ENCODE measurements around the gene DNAJB11.
"Not testable (repeated sequence)": the region's sequence is repeated elsewhere in the genome, so short reads cannot be mapped to it uniquely, and the experiment has no call there.

The DNAJB11 gene

DNA sequence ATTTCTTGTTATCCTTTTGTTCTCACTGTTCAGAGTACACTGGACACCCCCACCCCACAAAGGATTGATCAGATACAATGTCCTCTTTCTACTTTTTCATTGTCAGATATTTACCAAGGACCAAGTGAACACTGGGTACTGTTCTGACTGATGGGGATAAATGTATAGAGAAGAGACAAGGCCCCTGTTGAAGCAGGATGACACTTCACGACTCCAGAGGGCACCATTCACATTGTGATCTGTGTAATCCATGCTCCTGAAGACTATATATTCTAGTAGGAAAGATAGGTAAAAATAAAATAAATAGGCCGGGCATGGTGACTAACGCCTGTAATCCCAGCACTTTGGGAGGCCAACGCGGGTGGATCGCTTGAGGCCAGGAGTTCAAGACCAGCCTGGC lies 19.1 kb upstream of the DNAJB11 start:
- DNase-seq (ENCODE audit: low read depth in 3 of 3, low spot score in 1 of 3), result no peak

DNA sequence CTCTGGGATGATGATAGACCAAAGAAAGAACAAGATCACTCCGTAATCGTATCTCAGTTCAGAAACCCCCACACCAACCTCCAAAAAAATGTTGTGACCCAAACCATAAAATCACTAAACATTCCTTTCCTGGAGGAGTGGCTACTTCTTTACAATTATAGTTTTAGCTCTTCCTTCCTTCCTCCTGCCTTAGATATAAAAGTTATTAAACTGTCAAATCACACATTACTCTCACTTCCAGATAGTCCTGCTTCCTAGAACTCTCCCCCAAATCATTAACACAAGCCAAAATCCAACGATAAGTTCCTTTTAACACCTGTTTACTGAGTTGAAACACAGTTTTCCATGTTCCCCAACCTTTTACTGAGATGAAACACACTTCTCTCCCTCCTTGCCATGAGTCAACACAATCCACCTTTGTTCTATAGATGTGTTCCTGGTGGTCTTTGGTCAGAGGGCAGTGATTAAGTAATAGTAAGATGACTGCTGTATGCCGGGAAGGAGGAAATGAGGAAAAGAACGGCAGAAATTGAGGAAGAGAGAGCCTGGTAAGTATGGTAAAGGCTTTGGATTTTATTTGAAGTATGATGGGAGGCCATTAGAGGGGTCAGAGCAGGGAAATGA lies 18.0 kb upstream of the DNAJB11 start:
- DNase-seq (ENCODE audit: low read depth in 3 of 3, low spot score in 1 of 3), result no peak

DNA sequence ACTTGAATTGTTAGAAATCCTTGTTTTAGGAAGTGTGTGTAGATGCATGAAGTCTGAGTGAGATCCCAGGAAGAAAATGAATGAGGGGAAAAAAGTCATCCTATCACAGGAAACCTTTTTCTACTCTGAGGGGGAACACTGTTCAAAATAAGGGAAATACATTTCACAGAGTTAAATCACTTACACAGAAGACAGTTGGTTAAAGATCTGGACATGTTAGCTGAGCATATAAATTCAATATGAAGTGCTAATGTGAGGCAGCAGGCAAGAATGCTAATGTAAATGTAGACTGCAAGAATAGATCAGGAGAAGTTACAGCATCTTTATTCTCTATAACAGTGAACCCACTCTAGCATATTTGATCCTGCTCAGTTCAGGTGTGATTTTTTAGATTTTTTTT lies 5.9 kb upstream of the DNAJB11 start:
- DNase-seq (ENCODE audit: low read depth in 3 of 3, low spot score in 1 of 3), result no peak

DNA sequence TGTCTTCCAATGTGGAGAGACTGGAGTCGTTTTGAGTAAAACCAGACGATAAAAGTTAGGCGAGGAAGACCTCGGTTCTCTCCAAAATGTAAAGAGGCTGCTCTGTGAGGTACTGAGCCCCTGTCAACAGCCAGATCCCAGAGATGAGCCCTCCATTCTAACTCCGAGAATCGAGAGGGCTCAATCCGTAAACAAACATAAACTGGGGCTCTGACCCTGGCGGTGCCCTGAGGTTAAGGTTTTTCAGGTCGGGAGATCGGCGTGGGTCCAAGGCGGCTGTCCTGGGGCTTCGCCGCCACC lies 3.8 kb upstream of the DNAJB11 start:
- no peak for DNase-seq (ENCODE audit: low read depth in 3 of 3, low spot score in 1 of 3)

DNA sequence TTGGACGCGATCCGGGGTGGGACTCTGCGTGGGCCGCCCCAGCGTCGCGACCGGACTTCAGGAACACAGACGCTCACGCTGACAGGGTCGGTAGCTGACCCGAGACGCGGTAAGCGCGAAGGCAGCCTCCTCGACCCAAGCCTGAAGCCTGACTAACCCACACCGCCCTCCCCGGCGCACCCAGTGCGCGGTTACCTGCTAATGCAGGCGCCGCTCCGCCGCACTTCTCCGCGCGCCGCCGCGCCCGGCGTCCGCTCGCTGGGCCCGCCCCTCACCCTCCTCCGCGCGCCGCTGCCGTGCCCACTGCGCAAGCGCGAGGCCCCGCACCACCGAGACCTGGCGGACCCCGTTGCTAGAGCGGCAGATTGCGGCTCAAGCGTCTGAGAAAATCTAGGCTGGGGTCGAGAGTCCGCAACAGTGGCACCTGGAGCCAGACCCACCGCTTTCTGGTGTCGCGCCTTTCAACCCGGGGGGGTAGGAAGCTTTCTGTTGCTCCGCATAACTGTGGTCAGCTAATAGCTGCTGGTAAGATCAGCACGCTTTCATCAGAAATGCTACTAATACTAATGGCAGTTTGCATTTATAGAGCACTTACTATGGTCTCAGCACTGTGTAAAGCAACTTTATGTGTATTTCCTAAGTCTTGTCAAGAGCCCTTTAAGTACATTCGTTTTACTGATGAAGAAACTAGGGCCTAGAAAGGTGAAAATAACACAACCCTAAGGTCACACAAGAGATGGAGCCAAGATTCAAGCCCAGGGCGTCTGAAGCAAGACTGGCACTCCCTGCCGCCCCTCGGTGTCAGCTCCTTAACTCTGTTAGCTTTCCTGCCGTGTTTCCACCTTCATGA lies 3.2 kb upstream of the DNAJB11 start, which contains the start of gene TBCCD1:
Gene TBCCD1 (minus strand): TSS at position 268 of the 850 bp plus-strand sequence. CDS start 3,010 bp downstream, outside the sequence.
- DNase-seq (ENCODE audit: low read depth in 3 of 3, low spot score in 1 of 3), result peak; percentile 83 to 99 (median 97)

DNA sequence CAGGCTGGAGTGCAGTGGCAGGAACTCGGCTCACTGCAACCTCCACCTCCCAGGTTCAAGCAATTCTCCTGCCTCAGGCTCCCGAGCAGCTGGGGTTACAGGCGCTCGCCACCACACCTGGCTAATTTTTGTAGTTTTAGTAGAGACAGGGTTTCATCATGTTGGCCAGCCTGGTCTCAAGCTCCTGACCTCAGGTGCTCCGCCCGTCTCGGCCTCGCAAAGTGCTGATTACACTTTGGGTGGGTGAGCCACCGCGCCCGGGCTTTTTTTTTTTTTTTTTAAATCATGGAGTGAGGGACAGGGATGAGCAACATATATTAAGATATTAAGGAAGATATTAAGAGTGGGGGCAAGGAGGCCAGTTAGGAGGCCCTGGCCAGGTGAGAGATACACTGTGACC lies 1.2 kb upstream of the DNAJB11 start:
- DNase-seq (ENCODE audit: low read depth in 3 of 3, low spot score in 1 of 3), result not testable (repeated sequence)

DNA sequence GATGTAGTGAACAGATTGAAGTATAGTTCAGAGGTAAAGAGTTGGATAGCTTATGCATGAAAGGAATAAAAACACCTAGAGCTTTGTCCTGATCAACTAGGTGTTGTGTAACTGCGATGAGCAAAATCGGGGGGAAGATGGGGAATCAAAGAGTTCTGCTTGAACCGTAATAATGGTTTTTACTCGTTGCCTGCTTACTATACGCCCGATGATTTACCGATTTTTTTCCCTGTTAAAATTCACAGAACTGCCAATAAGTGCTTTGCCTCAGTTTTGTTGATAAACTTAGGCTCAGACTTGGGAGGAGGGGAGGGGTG lies 783 bp upstream of the DNAJB11 start:
- no peak for DNase-seq (ENCODE audit: low read depth in 3 of 3, low spot score in 1 of 3)

DNA sequence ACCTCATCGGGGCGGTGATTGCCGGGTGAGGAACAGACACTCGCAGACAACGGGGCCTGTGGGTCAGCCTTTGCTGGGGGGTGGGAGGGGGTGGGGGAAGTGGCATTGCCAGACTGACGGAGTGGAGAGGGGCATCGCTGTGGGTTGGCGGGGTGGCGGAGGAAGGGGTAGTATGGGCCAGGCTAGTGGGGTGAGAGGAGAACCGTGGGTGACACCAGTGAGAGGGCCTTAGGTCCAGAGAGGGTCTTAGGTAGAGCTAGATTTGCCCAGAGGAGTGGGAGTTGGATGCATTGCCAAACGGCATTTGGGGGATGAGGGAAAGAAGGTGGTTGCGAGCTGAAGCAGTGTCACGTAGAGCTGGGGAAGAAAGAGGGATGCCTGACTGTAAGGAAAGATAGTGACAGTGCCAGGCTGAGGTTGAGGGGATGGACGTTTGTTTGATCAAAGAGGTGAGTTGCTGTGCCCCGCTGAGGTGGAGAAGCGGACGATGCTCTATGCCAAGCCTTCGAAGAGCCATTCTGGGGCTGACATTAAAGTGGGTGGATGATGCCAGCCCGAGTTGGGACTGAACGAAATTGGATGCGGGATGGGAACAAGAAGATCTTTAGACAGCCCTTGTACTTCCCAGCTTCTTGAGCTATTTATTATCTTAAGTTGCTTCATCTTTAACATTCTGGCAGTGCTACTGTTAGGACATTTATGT lies 572 bp downstream of the DNAJB11 start:
- no peak for DNase-seq (ENCODE audit: low read depth in 3 of 3, low spot score in 1 of 3)

DNA sequence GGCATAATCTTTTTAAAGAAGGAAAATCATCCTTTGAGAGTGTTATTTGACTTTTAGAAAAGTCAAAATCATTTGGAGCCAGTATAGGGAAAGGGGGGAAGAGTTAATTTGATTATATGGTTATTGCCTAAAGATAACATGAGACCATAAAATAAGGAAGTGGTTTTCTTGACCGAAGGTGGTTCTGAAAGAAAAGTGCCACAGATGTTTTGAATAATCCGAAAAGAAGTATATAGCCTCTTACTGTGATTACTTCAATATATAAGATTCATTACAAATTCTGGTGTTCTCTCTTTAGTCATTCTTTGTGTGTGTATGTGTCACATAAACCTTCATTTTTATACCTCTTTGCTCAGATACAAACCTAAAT lies 1.1 kb downstream of the DNAJB11 start:
- no peak for DNase-seq (ENCODE audit: low read depth in 3 of 3, low spot score in 1 of 3)

DNA sequence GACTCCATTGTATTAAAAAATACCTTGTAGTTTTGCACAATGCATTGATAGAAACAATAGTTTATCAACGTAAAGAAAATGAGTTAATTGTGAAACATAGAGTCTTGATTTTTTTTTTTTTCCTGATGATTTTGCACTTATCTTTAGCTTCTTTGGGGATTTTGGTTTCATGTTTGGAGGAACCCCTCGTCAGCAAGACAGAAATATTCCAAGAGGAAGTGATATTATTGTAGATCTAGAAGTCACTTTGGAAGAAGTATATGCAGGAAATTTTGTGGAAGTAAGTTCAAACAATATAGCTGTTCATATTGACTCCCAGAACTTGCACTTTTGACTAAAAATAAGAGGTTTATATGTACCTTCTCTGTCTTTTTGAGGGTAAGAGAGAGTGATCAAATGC lies 7.0 kb downstream of the DNAJB11 start:
- no peak for DNase-seq (ENCODE audit: low read depth in 3 of 3, low spot score in 1 of 3)

DNA sequence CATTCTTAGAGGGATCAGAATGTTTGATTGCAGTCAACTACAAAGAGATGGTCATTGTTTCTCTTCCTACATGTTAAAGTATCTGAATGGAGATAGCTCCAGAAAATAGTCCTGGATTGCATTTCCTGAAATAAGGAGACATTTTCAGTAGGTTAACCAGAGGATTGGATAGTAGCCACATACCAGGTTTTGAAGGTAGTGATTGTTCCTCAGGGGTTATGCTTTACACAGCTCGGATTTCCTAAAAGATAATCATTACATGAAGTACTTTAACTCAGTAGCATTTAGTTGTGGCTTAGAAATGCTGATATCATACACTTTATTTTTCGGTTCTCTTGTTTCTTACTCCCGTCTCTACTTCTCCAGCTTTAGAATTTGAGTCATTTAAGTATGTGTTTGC lies 10.3 kb downstream of the DNAJB11 start:
- no peak for DNase-seq (ENCODE audit: low read depth in 3 of 3, low spot score in 1 of 3)

DNA sequence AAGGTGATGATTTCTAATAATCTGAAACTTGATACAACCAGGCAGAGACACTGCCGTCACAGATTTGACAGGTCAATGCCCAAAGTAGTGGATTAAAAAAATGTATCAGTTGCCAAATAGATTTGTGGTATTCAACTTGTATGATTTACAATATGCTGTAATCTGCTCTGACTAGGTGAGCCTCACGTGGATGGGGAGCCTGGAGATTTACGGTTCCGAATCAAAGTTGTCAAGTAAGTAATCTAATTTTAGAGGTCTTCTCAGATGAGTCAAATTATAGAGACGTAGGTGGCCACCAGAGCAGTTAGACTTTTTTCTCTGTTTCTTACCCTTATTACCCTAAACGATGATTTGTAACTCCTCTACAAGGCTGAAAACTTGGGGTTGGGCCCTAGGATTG lies 12.0 kb downstream of the DNAJB11 start:
- DNase-seq (ENCODE audit: low read depth in 3 of 3, low spot score in 1 of 3), result no peak

DNA sequence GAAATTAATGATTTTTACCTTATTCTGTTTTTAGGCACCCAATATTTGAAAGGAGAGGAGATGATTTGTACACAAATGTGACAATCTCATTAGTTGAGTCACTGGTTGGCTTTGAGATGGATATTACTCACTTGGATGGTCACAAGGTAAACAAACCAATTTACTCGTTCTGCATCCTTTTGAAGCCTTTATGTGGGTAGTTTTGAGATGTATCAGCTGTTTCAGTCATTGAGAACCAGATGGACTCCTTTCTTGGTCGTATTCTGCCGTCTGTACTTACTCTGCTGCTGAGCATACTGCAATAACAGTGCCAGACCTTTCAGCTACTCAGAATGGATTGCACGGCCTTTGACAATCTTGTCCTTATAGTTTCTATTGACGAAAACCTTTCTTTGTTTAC lies 13.3 kb downstream of the DNAJB11 start:
- no peak for DNase-seq (ENCODE audit: low read depth in 3 of 3, low spot score in 1 of 3)

DNA sequence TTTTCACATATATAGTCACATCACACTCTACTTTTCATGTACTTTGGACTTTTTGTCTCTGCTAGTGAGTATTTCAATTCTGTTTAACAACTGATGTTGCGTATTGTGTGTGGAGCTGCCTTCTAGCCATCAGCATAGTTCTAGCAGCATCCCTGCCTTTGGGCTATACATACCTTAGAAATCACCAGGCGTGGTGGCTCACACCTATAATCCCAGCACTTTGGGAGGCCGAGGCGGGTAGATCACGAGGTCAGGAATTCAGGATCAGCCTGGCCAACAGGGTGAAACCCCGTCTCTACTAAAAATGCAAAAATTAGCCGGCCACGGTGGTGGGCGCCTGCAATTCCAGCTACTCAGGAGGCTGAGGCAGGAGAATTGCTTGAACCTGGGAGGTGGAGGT lies 15.7 kb downstream of the DNAJB11 start:
- not testable (repeated sequence) for DNase-seq (ENCODE audit: low read depth in 3 of 3, low spot score in 1 of 3)

DNA sequence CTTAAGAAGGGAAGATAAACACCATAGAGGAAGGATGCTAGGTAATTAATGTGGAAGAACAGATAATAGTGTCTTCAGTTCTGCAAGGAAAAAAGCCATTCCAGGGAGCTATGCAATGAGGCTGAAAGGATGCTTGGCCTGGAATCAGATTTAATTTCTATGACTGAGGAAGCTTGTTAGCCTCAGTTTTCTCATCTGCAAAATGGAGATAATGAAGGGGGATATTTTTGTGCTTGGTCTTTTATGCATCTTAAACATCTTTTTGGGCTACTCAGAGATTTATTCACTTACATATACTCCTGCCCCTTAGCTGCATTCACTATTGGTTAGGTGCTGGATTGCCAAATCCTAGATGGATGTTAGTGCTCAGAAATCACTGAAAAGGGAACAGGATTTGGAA lies 16.7 kb downstream of the DNAJB11 start:
- no peak for DNase-seq (ENCODE audit: low read depth in 3 of 3, low spot score in 1 of 3)

DNA sequence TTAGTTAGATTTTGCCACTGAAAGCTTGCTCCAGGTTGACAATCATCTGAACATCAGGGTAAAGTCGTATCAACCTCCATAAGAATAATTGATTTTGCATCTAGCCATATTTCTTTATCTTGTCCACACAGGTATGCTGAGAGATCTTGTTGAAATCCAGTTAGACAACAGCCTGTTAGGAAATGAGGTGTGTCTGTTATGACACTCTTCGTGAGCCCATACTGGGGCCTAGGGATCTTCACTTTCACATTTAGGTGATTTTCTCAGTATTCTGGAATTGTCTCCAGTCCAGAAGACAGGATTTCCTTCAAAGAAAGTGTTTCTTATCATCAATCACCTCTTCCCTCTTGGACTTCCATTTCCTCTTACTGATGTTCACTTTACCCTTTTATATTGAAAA lies 18.1 kb downstream of the DNAJB11 start:
- DNase-seq (ENCODE audit: low read depth in 3 of 3, low spot score in 1 of 3), result no peak

DNA sequence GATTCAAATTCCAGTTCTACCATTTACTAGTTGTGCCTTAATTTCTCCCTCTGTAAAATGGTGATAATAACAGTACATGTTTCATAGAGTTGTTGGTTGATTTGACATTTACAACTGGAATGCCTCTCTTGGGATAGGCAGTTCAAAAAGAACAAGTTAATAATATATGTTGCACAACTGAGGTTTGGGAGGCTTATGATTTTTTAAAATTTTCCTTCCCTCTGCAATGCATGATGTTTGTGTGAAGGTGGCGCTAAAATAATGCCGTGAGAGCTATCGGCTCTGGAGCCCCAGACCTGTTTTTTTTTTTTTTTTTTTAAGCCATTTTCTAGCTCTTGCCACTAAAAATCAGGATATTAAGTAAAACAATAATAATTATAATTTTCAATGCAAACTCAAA lies 18.6 kb downstream of the DNAJB11 start:
- DNase-seq (ENCODE audit: low read depth in 3 of 3, low spot score in 1 of 3), result no peak

DNA sequence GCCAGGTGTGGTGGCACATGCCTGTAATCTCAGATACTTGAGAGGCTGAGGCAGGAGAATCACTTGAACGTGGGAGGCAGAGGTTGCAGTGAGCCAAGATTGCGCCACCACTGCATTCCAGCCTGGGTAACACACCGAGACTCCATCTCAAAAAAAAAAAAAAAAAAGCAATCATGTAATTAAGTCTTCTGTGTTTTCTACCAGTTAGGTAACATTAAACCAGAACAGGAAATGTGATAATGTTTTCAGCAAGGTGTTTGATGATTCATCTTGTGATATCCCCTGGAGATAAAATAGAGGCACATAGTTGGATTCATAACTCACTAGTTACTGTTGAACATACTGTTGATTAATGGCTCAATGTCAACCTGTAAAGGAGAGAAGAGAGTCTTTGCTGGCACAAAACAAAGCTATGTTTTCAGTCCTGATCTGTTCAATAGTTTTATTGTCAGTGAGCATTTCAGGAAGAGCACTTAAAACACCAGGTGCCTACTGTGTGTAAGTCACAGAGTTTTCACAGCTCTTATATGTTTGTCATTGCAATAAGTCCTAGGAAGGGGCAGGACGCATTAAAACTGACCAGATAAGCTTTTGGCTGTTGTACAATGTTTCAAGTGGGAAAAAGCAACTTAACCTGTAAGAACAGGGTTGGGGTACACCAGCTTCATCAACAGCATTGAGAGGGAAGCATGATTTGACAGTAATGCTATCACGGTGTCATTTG lies 19.5 kb downstream of the DNAJB11 start:
- DNase-seq (ENCODE audit: low read depth in 3 of 3, low spot score in 1 of 3), result no peak

DNA sequence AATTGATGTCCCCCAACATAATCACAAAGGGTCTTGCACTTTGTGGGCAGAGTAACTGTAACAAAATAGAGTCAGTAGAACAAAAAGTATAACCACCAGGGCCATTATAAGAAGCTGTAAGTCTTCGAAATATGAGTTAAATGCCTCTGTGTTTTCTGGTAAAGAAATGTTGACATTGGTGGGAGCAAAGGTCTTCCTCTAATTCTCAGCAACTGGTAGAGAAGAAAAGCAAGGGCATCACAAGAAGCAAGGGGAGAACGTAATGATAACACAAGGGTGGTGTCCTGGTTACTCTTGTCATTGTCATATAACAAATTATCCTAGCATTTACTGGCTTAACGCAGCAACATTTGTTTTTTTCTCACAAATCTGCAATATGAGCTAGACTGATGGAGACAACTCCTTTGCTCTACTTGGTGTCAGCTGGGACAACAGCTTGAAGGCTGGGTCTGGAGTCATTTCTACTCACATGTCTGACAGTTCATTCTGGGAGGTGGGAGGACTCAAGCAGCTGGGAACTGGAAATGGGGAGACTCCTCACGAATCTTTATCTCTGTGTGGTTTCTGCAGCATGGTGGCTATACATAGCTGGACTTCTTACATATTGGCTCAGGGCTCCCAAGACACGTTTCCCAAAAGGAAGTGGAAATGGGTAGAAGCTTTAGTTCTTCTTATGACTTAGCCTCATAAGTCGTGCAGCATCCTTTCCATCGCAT lies 20.2 kb downstream of the DNAJB11 start:
- DNase-seq (ENCODE audit: low read depth in 3 of 3, low spot score in 1 of 3), result no peak

DNA sequence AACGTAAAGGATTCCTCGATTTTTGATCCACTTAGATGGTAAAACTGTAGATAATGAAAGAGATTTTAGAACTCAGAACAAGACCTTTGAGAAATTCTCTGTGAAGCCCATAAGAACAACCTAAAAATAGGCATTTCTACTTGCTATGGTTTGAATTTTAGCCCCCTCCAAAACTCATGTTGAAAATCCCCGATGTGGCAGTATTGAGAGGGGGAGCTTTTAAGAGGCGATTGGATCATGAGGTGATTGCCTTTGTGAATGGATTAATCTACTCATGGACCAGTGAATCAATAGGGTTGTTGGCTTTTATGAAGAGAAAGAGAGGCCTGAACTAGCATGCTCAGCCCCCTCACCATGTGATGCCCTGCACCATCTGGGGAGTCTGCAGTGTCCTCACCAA lies 22.2 kb downstream of the DNAJB11 start:
- DNase-seq (ENCODE audit: low read depth in 3 of 3, low spot score in 1 of 3), result no peak

DNA sequence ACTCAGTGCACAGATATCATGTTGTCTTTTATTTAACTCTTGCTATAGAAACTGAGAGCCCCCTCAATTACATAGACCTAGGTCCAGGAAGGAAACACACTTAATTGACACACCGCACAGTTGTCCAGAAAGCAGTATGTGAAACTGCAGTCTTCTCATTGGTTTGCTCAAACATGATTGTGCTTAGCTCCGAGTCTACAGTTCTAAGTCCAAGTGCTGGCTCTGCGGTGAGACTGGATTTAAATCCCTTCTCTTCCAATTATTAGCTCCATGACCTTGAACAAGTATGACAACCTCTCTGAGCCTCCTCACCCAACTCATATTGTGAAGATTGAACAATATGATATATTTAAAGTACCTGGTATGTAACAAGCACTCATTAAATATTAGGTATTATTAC lies 23.3 kb downstream of the DNAJB11 start:
- no peak for DNase-seq (ENCODE audit: low read depth in 3 of 3, low spot score in 1 of 3)

Data from stimulated activated CD4-positive, alpha-beta T cell treated with anti-CD3 and anti-CD28 coated beads, TNF-alpha, amount 100 ng/mL, for 1 hour (primary cell).